GM12878 (cell line): ENCODE data around the gene ARHGAP5. TPM values are rescaled to one million over a fixed set of nuclear protein-coding genes. Genes with fewer than 3 reads are reported as not detected.

ENCODE experiments used
- ATAC-seq: fragments of 200-7000 bp; cut with Tn5 transposase; 3 replicates; pipeline ENCODE4 v1.9.1; 2020; ENCODE audit warnings: mild to moderate bottlenecking, moderate library complexity
- BruUV-seq: library from RNA; stranded (reverse); fragments of 400-500 nt; replicated peaks from 2 replicates; lab custom pipeline; 2021; lab: Mats Ljungman, UMichigan
- CTCF ChIA-PET: fragments of 300-600 bp; sonication (Branson Sonifier 250); formaldehyde crosslinking; extraction: SDS; loops from one replicate; lab custom pipeline; 2021; ENCODE audit warnings: inconsistent platforms; lab: Yijun Ruan, JAX
- POLR2A ChIA-PET: fragments of 350-600 bp; formaldehyde crosslinking; extraction: SDS; loops from one replicate; lab custom pipeline; 2021; ENCODE audit warnings: inconsistent platforms; lab: Charles Lee
- RAD21 ChIA-PET: fragments of 300-600 bp; sonication (Branson Sonifier 250); formaldehyde crosslinking; loops from one replicate; lab custom pipeline; 2023; ENCODE audit warnings: antibody characterized with exemption; ENCODE audit not compliant: unreplicated experiment; lab: Charles Lee
- SMC1A ChIA-PET: fragments of 300-600 bp; sonication (Branson Sonifier 250); formaldehyde crosslinking; loops from one replicate; lab custom pipeline; 2023; ENCODE audit not compliant: unreplicated experiment, uncharacterized antibody; lab: Charles Lee
- DNase-seq: peaks from one replicate; pipeline ENCODE4 v3.0.0-alpha.2; 2011; ENCODE audit warnings: low read depth, low spot score
- FAIRE-seq: peaks from 3 replicates; lab custom pipeline; 2011; peaks lifted over from hg19 to GRCh38; lab: Jason Lieb, UNC
- H2AFZ ChIP-seq: 2 replicates; pipeline ENCODE4 v1.6.0; 2011; ENCODE audit warnings: low read depth, low read length, control low read depth; ENCODE audit not compliant: control insufficient read depth
- H3K27ac ChIP-seq: 2 replicates; pipeline ENCODE4 v1.5.1; 2011; ENCODE audit warnings: control low read depth; ENCODE audit not compliant: control insufficient read depth, insufficient read depth
- H3K27me3 ChIP-seq, 2 experiments: replicated peaks in 1 of 2; 2 replicates each; pipeline versions ENCODE4 v1.6.0 to v1.6.1; 2011; ENCODE audit warnings: low read length in 1 of 2; ENCODE audit not compliant: control insufficient read depth in 2 of 2, insufficient read depth in 2 of 2
- H3K36me3 ChIP-seq, 2 experiments: 2 replicates each; pipeline ENCODE4 v1.5.1; 2011; ENCODE audit warnings: low read length in 1 of 2; ENCODE audit not compliant: control insufficient read depth in 2 of 2, insufficient read depth in 2 of 2
- H3K4me1 ChIP-seq: 2 replicates; pipeline ENCODE4 v1.6.1; 2011; ENCODE audit warnings: mild to moderate bottlenecking, low read length, moderate library complexity, mixed read lengths; ENCODE audit not compliant: control insufficient read depth, insufficient read depth
- H3K4me2 ChIP-seq: 2 replicates; pipeline ENCODE4 v1.6.0; 2011; ENCODE audit warnings: control low read depth; ENCODE audit not compliant: control insufficient read depth, insufficient read depth
- H3K4me3 ChIP-seq: fragments of 200-600 bp; sonication (generic); 2 replicates; pipeline ENCODE4 v1.5.1; 2016
- H3K79me2 ChIP-seq: 2 replicates; pipeline ENCODE4 v1.6.0; 2011; ENCODE audit warnings: low read length; ENCODE audit not compliant: control insufficient read depth, insufficient read depth
- H3K9ac ChIP-seq: 2 replicates; pipeline ENCODE4 v1.8.0; 2011; ENCODE audit warnings: low read length, control low read depth, mixed read lengths; ENCODE audit not compliant: control insufficient read depth, insufficient read depth
- H3K9me3 ChIP-seq: replicated peaks from 3 replicates; pipeline ENCODE4 v1.5.1; 2011; ENCODE audit warnings: mild to moderate bottlenecking, low read length; ENCODE audit not compliant: control insufficient read depth, insufficient read depth
- H4K20me1 ChIP-seq: 2 replicates; pipeline ENCODE4 v1.6.0; 2011; ENCODE audit not compliant: control insufficient read depth, insufficient read depth
- BCLAF1 ChIP-seq: fragments of 450-650 bp; IDR thresholded peaks from 2 replicates; pipeline ENCODE4 v1.6.1; 2017; ENCODE audit warnings: antibody characterized with exemption, mild to moderate bottlenecking, moderate library complexity
- E2F4 ChIP-seq: IDR thresholded peaks from 2 replicates; pipeline ENCODE4 v1.6.1; 2012; ENCODE audit warnings: low read depth, low read length, improper control_type of control experiment
- E4F1 ChIP-seq: fragments of 450-650 bp; IDR thresholded peaks from 2 replicates; pipeline ENCODE4 v1.6.1; 2018; ENCODE audit warnings: borderline replicate concordance, mild to moderate bottlenecking; ENCODE audit not compliant: partially characterized antibody
- FOXK2 ChIP-seq: fragments of 450-650 bp; IDR thresholded peaks from 2 replicates; pipeline ENCODE4 v1.6.1; 2017; ENCODE audit warnings: mild to moderate bottlenecking, moderate library complexity
- in situ Hi-C: fragments of 300-500 bp; cut with MboI; formaldehyde crosslinking; loops from 9 replicates; pipeline ENCODE4 v1.14.3; 2018; ENCODE audit warnings: mixed read lengths
- intact Hi-C: fragments of 100-400 bp; cut with micrococcal nuclease; formaldehyde crosslinking; loops from one replicate; pipeline ENCODE4 v1.14.2; 2022; ENCODE audit not compliant: unreplicated experiment
- polyA plus RNA-seq, 11 experiments: library from polyadenylated mRNA; depleted of rRNA in 4 of 11; unstranded in 6 of 11; stranded (reverse) in 5 of 11; fragments of >200 nt; fragmentation: Nextera tagmentation in 4 of 11; fragmentation: Illumina TruSeq in 1 of 11; extraction: Ambion mirVana in 4 of 11; extraction: Trizol in 1 of 11; gene quantifications; 1 replicate in 1 of 11; 2 replicates in 10 of 11; pipeline versions ENCODE4 v1.2.1 to v1.2.3, GENCODE V29; 2011 to 2016; ENCODE audit warnings: inconsistent platforms in 2 of 11, missing spikeins in 2 of 11, low read depth in 1 of 11
- total RNA-seq, 4 experiments: library from RNA; depleted of rRNA in 3 of 4; stranded (reverse); fragments of >200 nt in 3 of 4; fragmentation: Illumina TruSeq in 1 of 4; extraction: Trizol in 1 of 4; gene quantifications; 2 replicates each; pipeline versions ENCODE4 v1.2.1 to v1.2.3, GENCODE V29; 2013 to 2021

ARHGAP5 gene
- total and polyA plus RNA-seq, 10 of the 15 experiments (the other 5 are each of a cell fraction or from before 2014, with no cell fraction given) = 0.91 to 19.6 (median 7.2) TPM

- H2AFZ ChIP-seq = no peak overlapping the region
- no peak overlapping the region; the same call in 1 of the 2 replicates for H3K4me3 ChIP-seq
- no peaks in the 10 kb centered on the region for H3K9me3 ChIP-seq
- ATAC-seq (peak; percentile 37; the same call in 2 of the 3 replicates), FAIRE-seq (no peak), DNase-seq (no peak)
- TF ChIP-seq E2F4 (no peak), BCLAF1 (no peak), FOXK2 (no peak), E4F1 (no peak)
- H3K27me3 ChIP-seq = no peaks in the 10 kb centered on the region
- POLR2A ChIA-PET = no interaction called here
- peaks cover 4% of the 10 kb centered on the region for H3K79me2 ChIP-seq
- CTCF ChIA-PET = interaction anchor here (0.6 to 1.2 kb wide), 2 partner anchors 97 to 169 kb away, joined by 3 read pairs; no protein-coding TSS in a partner anchor
- H3K9ac ChIP-seq = no peak overlapping the region
- in situ Hi-C loops = no loop called here
- H3K4me1 ChIP-seq = peaks cover 15% of the 10 kb centered on the region
- RAD21 ChIA-PET = no interaction called here
- intact Hi-C loops = no loop called here
- no TSS peak for BruUV-seq
- no peaks in the 10 kb centered on the region for H4K20me1 ChIP-seq
- SMC1A ChIA-PET = interaction anchor here (0.9 kb wide), 1 partner anchor 115 kb away, joined by 3 read pairs; no protein-coding TSS in a partner anchor
- no peak overlapping the region for H3K4me2 ChIP-seq
- no peak overlapping the region for H3K27ac ChIP-seq
- no peaks in the 10 kb centered on the region for H3K36me3 ChIP-seq
Measured at GRCh38 chr14:32083315-32083624, 6.2 kb downstream of the ARHGAP5 start.
